Limb (tissue), 2 donors: ENCODE results near the gene SPATA20.

Experiments
- DNase-seq, 2 donors: peaks; one replicate each; pipeline ENCODE4 v3.0.0-alpha.2; 2016; ENCODE audit errors: extremely low spot score in 2 of 2

The SPATA20 gene

GRCh38 chr17:50558941-50559614 lies 12.1 kb downstream of the SPATA20 start:
- DNase-seq = peak in 1 of 2 donors; percentile 73

- peak; percentile 78 to 84 for DNase-seq
Measured at GRCh38 chr17:50559674-50560184, 12.8 kb downstream of the SPATA20 start.

GRCh38 chr17:50560185-50560824 lies 13.3 kb downstream of the SPATA20 start, which contains the start of gene CACNA1G:
Gene CACNA1G (plus strand): TSS chr17:50560715. CDS start chr17:50561460, 745 bp downstream.
- peak; percentile 96 to 99 for DNase-seq

DNA sequence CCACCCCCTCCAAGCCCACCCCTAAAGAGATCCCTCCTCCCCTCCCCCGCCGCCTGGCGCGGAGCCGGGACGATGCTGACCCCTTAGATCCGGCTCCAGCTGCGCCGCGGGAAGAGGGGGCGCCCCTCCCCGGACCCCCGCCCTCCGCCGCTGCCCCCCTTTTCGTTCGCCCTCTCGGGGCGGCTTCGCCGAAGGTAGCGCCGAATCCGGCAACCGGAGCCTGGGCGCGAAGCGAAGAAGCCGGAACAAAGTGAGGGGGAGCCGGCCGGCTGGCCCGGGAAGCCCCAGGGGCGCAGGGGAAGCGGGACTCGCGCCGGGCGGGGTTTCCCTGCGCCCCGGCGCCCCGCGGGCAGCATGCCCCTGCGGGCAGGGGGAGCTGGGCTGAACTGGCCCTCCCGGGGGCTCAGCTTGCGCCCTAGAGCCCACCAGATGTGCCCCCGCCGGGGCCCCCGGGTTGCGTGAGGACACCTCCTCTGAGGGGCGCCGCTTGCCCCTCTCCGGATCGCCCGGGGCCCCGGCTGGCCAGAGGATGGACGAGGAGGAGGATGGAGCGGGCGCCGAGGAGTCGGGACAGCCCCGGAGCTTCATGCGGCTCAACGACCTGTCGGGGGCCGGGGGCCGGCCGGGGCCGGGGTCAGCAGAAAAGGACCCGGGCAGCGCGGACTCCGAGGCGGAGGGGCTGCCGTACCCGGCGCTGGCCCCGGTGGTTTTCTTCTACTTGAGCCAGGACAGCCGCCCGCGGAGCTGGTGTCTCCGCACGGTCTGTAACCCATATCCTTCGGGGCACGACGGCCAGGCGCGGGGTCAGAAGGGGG lies 14.2 kb downstream of the SPATA20 start:
- DNase-seq = peak in 1 of 2 donors; percentile 65

GRCh38 chr17:50561746-50562141 lies 14.8 kb downstream of the SPATA20 start:
- peak in 1 of 2 donors; percentile 72 for DNase-seq

DNA sequence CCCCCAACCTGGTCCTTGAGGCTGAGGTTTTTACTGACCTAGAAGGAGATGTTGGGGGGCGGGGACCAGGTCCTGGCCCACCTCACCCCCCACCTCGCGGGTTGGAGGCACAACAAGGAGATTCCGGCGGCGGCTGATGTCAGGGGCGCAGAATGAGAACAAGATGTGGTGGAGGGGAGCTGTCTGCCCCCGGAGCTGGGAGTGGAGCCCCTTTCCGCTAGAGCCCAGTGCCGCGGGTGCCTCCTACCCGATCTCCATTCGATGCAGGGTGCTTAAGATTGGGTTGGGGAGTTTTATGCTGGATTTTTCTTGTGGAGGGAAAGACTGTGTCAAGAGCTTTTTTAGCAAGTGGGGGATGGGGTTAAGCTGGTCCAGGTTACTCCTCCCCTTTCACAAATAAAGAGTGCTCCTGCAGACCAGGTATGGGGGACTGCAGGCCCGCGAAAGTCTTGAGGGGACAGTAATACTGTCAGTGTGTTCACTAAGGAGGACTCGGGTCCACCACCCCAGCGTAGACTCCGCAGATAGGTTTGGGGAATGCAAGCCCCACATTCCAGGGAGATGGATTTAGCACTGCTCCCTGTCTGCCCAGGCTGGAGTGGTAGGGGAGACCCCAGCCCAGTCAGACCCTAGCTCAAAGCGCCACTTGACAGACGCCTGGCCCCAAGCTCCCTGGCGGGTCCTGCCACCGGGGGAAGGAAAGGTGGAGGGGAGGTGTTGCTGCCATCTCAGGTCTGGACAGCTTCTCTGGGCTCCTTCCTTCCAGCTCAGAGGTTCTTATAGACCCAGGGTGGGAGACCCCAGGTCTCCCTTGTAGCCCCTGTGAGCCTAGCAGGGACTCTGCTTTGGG lies 15.5 kb downstream of the SPATA20 start:
- DNase-seq = peak in 1 of 2 donors; percentile 81

DNA sequence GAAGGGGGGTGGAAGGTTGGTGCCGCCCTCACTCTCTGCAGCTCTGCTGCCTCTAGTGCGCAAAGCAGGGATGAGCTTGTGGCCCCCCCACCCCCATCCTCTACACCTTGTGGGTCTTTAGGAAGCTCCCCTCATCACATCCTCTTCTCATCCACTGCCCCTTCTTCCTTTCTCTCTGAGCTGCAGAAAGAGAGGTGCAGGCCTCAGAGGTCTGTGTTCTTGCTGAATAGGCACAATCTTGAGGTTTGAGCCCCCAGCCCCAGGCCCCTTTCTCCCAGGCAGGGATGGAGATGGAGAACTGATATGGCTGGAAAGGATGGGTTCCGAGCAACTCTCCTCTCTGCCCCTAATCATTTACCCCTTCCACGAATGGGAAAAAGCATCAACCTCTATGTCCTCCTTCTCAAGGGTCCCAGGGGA lies 16.1 kb downstream of the SPATA20 start:
- DNase-seq = no peak

GRCh38 chr17:50564916-50565315 lies 17.9 kb downstream of the SPATA20 start:
- DNase-seq = peak; percentile 88 to 89

DNA sequence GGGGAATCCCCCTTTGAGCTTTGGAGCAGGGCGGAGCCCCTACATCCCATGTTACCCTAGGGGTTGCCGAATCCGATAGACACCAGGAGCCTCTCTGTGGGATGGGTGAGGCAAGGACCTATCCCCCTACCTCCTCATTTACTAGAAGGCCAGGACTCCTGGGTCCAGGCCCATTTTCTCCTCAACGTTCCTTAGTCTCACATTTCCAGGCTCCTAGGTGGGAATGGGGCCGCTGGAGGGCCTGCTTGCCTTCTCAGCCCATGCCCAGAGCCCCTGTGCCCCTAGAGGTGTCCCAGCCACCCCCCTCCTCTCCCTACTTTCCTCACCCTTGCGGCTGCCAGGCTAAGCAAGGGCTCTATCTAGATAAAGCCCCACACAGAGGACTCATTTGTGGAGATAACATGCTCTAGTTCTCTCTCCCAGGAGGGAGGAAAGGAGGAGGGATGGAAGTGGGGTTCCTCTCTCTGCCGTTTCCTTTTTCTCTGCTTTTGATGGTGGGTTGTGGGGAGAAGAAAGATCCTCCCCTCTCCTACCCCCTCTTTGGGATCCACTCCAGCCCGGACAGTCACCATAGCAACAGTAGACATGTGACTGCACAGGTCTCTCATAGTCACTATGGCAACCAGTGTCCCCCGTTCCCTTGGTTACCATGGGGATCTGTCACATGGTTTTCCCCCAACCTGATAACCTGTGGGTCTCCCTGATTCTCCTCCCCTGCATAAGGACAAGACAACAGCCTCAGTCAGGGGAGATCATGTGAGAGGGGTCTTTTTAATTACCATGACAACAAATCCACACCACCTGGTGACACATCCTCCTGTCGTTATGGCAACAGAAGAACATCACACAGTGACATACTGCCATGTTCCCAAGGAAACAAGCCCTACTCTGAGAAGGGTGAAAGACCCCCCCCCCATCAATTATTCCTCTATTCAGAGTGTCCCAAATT lies 18.7 kb downstream of the SPATA20 start:
- DNase-seq = peak in 1 of 2 donors; percentile 79

GRCh38 chr17:50566886-50567285 lies 19.9 kb downstream of the SPATA20 start:
- DNase-seq = no peak

DNA sequence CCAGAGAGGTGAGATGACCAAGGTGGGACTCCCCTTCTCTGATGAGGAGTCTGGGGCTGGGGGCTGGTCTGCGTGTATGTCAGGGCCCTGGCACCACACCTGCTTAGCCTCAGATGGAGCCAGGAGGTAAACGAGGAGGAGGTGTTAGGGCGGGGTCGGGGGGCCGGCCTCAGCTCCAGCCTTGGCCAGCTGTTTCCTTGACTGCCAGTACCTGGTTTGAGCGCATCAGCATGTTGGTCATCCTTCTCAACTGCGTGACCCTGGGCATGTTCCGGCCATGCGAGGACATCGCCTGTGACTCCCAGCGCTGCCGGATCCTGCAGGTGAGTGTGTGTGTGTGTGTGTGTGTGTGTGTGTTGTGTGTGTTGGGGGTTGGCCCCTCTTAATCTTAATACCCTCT lies 21.7 kb downstream of the SPATA20 start:
- DNase-seq = no peak

DNA sequence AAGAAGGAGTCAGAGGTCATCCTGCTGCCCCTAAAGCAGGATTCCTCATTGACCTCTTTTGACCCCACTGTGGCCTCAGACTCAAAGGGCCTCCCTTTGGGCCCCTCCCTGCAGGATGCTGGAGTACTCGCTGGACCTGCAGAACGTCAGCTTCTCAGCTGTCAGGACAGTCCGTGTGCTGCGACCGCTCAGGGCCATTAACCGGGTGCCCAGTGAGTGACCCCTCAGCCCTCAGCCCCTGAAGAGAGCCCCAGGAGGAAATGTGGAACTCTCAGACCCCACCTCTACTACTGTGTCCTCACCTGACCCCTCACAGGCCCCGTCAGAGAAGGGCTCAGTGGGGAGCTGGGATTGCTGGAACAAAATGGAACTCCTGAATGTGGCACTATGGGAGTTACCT lies 22.6 kb downstream of the SPATA20 start:
- DNase-seq = no peak

- no peak for DNase-seq
Measured at GRCh38 chr17:50570032-50570431, 23.1 kb downstream of the SPATA20 start.

DNA sequence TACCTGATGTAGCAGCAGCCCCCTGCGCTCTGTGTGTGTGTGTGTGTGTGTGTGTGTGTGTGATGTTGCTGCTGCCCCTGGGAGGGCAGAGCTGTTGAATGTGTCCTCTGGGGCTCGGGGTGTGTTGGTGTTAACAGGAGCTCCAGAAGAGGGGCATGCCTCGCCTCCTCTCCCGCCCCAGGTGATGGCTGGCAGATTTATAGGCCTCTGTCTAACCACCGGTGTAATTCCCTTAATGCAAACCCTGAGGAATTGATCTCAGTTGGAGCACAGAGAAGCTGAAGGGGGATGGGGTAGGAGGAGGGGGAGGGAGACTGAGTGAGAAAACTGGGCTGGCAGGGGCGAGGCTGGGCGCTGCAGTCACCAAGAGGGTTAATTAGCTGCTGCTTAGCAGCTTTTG lies 23.6 kb downstream of the SPATA20 start:
- no peak for DNase-seq

DNA sequence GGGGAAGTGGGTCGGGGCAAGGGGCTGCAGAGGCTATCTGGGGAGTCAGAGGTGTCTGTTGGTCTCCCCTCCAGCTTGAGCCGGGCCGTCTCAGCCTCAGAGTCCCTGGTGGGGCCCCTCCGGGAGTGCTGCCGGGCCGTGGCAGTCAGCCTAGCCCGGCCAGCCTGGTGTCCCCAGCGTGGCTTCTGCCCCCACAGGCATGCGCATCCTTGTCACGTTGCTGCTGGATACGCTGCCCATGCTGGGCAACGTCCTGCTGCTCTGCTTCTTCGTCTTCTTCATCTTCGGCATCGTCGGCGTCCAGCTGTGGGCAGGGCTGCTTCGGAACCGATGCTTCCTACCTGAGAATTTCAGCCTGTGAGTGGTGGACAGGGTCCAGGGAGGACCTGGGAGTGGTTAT lies 24.7 kb downstream of the SPATA20 start:
- DNase-seq = no peak

DNA sequence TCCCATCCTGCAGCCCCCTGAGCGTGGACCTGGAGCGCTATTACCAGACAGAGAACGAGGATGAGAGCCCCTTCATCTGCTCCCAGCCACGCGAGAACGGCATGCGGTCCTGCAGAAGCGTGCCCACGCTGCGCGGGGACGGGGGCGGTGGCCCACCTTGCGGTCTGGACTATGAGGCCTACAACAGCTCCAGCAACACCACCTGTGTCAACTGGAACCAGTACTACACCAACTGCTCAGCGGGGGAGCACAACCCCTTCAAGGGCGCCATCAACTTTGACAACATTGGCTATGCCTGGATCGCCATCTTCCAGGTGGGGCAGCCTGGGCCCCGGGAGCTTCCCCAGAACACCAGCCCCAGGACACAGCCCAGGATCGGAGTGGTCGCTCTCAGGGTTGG lies 25.6 kb downstream of the SPATA20 start:
- no peak for DNase-seq

GRCh38 chr17:50573866-50574611 lies 27.1 kb downstream of the SPATA20 start:
- no peak for DNase-seq

- DNase-seq = no peak
Measured at GRCh38 chr17:50575581-50576210, 28.7 kb downstream of the SPATA20 start.

DNA sequence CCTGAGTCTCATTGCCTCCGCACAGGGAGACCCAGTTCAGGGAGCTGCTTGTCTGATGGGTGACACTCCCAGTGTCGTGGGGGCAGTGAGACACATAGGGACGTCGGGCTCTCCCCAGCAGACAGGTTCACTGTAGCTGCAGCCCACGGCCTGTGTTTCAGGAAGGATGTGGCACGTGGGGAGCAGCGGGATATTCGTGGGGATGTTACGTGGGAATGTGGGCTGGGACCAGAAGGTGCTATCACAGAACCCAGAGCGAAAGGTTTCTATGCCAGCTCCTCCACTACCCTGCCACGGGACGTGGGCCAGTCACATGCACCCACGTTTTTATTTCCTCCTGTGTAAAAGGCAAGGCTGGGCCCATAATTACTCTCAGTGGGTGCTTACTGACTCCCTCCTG lies 29.9 kb downstream of the SPATA20 start:
- no peak for DNase-seq
